ENCODE measurements around the gene CORO2B.

- TF ChIP-seq CTCF (IDR thresholded peaks at IDR 0.05) (no peak), POLR2A (IDR thresholded peaks at IDR 0.05) (no peak), POLR2AphosphoS5 (IDR thresholded peaks at IDR 0.05) (no peak)
Measured at GRCh38 chr15:68589783-68590710, 11.3 kb downstream of the CORO2B start.
